Central memory CD8-positive, alpha-beta T cell (primary cell): ENCODE data around the gene TIGD2.

Source experiments
- ATAC-seq: fragments of 150-1000 bp; cut with Tn5 transposase; replicated peaks from 2 replicates; pipeline ENCODE4 v1.10.0; 2022; ENCODE audit warnings: mild to moderate bottlenecking, moderate FRiP score, moderate number of reproducible peaks; ENCODE audit not compliant: poor library complexity, severe bottlenecking; ENCODE audit errors: extremely low read depth
- DNase-seq, 2 donors: peaks; one replicate each; pipeline ENCODE4 v3.0.0; 2021; ENCODE audit warnings: low spot score in 2 of 2
- H3K27ac Mint-ChIP-seq: one replicate; pipeline ENCODE4 v1.8.0; 2022; ENCODE audit warnings: low read depth, mild to moderate bottlenecking, moderate library complexity, mixed read lengths
- H3K27me3 Mint-ChIP-seq: one replicate; pipeline ENCODE4 v1.8.0; 2022; ENCODE audit warnings: mixed read lengths
- H3K36me3 Mint-ChIP-seq: one replicate; pipeline ENCODE4 v1.8.0; 2022; ENCODE audit warnings: mild to moderate bottlenecking, moderate library complexity, mixed read lengths; ENCODE audit not compliant: insufficient read depth
- H3K4me1 Mint-ChIP-seq: one replicate; pipeline ENCODE4 v1.8.0; 2022; ENCODE audit warnings: mixed read lengths
- H3K4me3 Mint-ChIP-seq: one replicate; pipeline ENCODE4 v1.8.0; 2022; ENCODE audit warnings: mild to moderate bottlenecking, moderate library complexity, mixed read lengths
- H3K9me3 Mint-ChIP-seq: one replicate; pipeline ENCODE4 v1.8.0; 2022; ENCODE audit warnings: mixed read lengths

The TIGD2 gene

DNA sequence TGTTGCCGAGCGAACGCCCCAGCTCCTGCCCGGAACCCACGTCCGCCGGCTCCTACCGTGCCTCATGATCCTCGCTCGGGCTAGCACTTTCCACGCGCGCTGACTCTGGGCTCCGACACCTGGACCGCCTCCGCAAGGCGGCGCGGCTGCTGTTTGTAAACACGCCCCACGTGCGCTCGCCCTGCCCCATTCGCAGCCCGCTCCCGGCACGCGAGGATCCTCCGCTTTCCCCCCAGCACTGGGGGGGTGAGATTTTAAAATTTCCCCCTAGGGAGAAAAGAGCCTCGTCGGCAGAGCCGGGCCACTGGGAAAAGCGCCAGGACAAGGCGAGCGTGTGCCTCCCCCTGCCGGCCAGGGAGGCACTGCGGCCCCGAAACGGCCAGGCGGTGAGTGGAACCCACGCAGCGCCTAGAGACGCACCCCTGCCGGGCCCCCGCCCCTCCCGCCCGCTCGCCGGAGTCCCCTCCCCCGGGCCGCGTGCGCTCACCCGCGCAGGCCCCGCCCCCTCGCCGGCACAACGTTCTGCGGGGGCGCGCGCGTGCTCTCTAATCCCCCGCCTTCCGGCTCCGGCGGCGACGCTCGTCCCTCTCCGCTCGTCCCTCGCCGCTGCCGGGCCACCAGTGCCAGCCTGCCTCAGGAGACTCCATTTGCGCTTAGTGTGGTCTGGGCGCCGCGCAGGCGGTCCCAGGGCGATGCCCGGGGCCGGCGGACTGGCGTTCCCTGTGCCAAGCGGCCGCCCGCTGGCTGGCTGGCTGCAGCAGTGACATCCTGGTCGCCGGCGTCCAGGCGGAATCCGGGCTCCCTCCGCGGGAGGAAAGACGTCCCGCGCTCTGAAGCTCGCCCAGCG lies at the start of gene TIGD2:
Gene TIGD2 (plus strand): TSS at position 548 of the 847 bp plus-strand sequence. CDS start 1,442 bp downstream, outside the sequence.
- peak within 1 kb of the TSS; percentile 86 for H3K27ac Mint-ChIP-seq
- peaks cover 6% of the 10 kb centered on the region for H3K36me3 Mint-ChIP-seq
- peaks cover 25% of the 10 kb centered on the region for H3K4me1 Mint-ChIP-seq
- ATAC-seq, result peak; percentile 90
- H3K9me3 Mint-ChIP-seq, result peaks cover 7% of the 10 kb centered on the region
- peaks cover 40% of the 10 kb centered on the region for H3K27me3 Mint-ChIP-seq
- DNase-seq, result peak; percentile 72 to 73
- peak within 1 kb of the TSS; percentile 89 for H3K4me3 Mint-ChIP-seq

DNA sequence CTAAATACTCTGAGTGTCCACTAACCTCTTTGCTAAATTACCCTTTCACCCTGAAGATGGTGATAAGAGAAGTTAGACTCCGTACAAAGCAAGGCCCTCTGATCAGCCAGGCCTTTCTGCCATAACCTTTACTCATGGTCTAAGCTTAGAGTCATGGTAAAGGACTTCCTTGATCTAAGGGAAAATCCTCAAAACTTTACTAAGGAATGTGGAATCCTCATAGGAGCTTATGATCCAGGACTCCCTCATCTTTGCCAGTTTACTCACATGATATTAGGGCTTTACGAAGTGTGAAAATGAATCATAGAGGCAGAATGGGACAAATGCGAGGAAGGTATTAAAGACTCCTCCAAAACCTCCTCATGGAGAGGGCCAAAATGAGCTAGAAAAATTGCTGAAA lies 46.5 kb upstream of the TIGD2 start:
- no peaks in the 10 kb centered on the region for H3K36me3 Mint-ChIP-seq
- H3K4me3 Mint-ChIP-seq, result no peak overlapping the region
- no peak for DNase-seq
- no peak overlapping the region for H3K27ac Mint-ChIP-seq
- H3K27me3 Mint-ChIP-seq, result peaks cover 42% of the 10 kb centered on the region
- H3K4me1 Mint-ChIP-seq, result no peaks in the 10 kb centered on the region
- ATAC-seq, result no peak
- peaks cover 14% of the 10 kb centered on the region for H3K9me3 Mint-ChIP-seq

DNA sequence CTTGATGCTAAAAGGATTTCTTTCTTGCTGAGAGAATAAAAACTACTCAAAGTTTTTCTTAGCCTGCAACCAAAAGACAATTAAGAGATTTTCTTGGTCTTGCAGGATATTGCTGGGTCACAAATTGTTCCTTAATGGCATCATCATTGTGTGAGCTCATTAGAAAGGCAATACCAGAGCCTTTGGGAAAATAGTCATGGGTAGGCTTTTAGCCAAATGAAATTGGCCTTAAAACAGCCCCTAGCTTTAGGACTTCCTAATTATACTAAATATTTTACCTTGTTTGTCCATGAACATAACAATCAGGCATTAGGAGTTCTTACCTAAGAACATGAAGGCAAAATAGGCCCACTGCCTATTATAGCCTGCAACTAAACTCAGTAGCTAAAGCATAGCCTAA lies 43.9 kb upstream of the TIGD2 start:
- peaks cover 19% of the 10 kb centered on the region for H3K27me3 Mint-ChIP-seq
- H3K36me3 Mint-ChIP-seq, result no peaks in the 10 kb centered on the region
- no peak for DNase-seq
- H3K4me3 Mint-ChIP-seq, result no peak overlapping the region
- peaks cover 4% of the 10 kb centered on the region for H3K9me3 Mint-ChIP-seq
- no peak for ATAC-seq
- H3K4me1 Mint-ChIP-seq, result no peaks in the 10 kb centered on the region
- no peak overlapping the region for H3K27ac Mint-ChIP-seq

DNA sequence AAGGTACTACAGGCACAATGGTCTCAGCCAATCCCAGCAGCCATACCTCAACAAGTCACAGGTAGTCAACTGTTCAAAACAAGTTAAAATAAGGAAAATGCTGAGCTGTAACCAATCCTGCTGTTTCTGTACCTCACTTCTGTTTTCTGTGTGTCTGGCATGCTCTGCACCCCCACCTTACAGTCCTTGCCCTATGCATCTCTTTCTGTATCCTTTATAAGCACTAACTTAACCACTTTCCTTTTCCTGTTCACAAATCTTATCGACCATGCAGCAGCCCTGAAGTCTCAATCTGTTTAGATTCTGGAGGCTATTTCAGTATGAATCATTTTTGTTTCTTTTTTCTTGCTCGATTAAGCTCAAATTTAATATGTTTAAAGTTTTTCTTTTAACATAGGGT lies 41.9 kb upstream of the TIGD2 start:
- DNase-seq, result no peak
- no peak overlapping the region for H3K27ac Mint-ChIP-seq
- ATAC-seq, result no peak
- no peaks in the 10 kb centered on the region for H3K9me3 Mint-ChIP-seq
- H3K4me1 Mint-ChIP-seq, result no peaks in the 10 kb centered on the region
- no peak overlapping the region for H3K4me3 Mint-ChIP-seq
- H3K27me3 Mint-ChIP-seq, result peaks cover 7% of the 10 kb centered on the region
- no peaks in the 10 kb centered on the region for H3K36me3 Mint-ChIP-seq

DNA sequence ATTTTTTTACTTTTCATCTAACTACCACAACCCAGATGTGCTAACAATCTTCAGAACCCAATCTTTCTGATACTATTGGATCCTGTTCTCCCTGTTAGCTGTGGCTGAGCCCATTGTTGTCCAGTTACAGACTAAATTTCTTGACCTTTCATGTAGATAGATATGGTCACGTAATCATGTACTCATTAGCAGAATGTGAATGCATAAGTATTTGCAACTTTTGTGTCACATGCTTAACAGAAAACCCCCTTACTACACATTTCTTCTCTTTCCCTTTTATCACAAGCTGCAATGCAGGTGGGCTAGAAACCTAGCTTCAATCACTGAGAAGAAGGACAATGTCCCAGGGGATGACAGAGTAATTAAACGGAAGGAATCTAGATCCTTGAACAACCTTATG lies 41.3 kb upstream of the TIGD2 start:
- Mint-ChIP-seq H3K27me3 (peaks cover 1% of the 10 kb centered on the region), H3K36me3 (no peaks in the 10 kb centered on the region), H3K27ac (no peak overlapping the region), H3K4me3 (no peak overlapping the region), H3K9me3 (no peaks in the 10 kb centered on the region), H3K4me1 (no peaks in the 10 kb centered on the region)
- ATAC-seq, result no peak
- no peak for DNase-seq

DNA sequence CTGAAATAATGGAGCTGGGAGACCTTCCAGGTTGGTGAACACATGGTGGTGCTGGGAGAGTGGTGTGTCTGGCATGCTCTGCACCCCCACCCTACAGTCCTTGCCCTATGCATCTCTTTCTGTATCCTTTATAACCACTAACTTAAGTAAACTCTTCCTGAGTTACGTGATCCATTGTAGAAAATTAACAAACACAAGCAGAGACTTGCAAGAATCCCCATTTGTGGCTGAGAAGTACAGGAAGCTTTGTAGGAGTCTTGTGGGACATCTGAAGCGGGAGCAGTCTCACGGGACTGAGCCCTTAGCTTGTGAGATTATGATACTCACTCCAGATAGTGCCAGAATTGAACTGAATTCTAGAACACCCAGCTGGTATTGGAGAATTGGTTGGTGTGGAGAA lies 40.0 kb upstream of the TIGD2 start:
- no peaks in the 10 kb centered on the region for H3K4me1 Mint-ChIP-seq
- no peaks in the 10 kb centered on the region for H3K27me3 Mint-ChIP-seq
- no peaks in the 10 kb centered on the region for H3K9me3 Mint-ChIP-seq
- H3K36me3 Mint-ChIP-seq, result no peaks in the 10 kb centered on the region
- H3K4me3 Mint-ChIP-seq, result no peak overlapping the region
- DNase-seq (no peak), ATAC-seq (no peak)
- H3K27ac Mint-ChIP-seq, result no peak overlapping the region

DNA sequence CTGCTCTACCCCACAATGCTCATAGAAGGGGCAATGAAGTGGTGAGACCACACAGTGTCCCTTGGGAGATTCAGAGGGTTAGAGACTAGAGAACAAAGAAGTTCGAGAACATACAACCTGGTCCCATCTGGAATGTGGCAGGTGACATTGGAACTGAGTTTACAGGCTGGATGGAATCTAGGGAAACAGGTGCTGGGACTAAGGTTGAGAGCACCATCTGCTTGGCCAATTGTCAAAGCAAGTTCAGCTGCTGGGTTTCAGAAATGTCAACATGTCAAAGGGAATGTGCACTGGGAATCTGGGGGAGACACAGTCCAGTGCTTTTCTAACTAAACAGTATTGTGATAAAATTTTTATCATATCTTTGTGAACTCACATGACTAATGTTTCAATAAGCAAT lies 38.4 kb upstream of the TIGD2 start:
- no peak for DNase-seq
- ATAC-seq, result no peak
- H3K9me3 Mint-ChIP-seq, result peaks cover 5% of the 10 kb centered on the region
- no peak overlapping the region for H3K27ac Mint-ChIP-seq
- no peaks in the 10 kb centered on the region for H3K27me3 Mint-ChIP-seq
- no peak overlapping the region for H3K4me3 Mint-ChIP-seq
- H3K4me1 Mint-ChIP-seq, result no peaks in the 10 kb centered on the region
- no peaks in the 10 kb centered on the region for H3K36me3 Mint-ChIP-seq

DNA sequence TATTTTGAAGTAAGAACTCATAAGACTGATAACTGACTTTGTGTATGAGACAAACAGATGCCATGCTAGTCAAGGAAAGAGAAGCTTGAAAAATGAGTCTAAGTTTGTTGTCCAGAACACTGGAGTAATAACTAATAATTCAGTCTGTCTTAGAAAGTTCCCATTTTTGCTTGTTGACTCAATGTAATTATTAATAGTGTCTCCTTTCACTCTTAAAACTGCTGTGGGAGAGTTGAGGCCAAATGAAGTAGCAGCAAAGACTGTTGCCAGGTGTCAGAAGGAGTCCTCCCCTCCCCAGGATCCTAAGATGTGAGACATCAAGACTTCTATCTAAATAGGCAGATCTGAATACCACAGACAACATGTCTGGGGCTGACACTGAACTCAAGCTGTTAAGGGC lies 33.6 kb upstream of the TIGD2 start:
- Mint-ChIP-seq H3K36me3 (no peaks in the 10 kb centered on the region), H3K4me1 (no peaks in the 10 kb centered on the region), H3K27me3 (peaks cover 14% of the 10 kb centered on the region), H3K4me3 (no peak overlapping the region), H3K9me3 (peaks cover 18% of the 10 kb centered on the region), H3K27ac (no peak overlapping the region)
- no peak for ATAC-seq
- DNase-seq, result no peak

DNA sequence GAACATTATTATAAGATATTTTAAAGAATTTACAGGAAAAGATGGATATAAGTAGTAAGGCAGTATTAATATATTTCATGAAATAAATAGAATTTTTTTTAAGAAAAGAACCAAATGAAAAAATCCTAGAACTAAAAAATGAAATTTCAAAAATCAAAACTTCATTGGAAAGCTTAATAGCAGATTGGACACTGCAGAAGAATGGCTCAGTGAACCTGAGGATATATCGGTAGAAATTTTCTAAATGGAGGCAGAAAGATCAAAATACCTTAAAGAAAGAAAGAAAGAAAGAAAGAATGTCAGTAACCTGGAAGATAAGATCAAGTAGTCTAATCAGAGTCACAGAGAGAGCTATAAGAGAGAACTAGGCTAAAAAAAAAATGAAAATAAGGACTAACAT lies 33.0 kb upstream of the TIGD2 start:
- Mint-ChIP-seq H3K4me1 (no peaks in the 10 kb centered on the region), H3K36me3 (no peaks in the 10 kb centered on the region), H3K4me3 (no peak overlapping the region), H3K27me3 (peaks cover 14% of the 10 kb centered on the region), H3K27ac (no peak overlapping the region), H3K9me3 (peaks cover 18% of the 10 kb centered on the region)
- ATAC-seq, result no peak
- no peak for DNase-seq

DNA sequence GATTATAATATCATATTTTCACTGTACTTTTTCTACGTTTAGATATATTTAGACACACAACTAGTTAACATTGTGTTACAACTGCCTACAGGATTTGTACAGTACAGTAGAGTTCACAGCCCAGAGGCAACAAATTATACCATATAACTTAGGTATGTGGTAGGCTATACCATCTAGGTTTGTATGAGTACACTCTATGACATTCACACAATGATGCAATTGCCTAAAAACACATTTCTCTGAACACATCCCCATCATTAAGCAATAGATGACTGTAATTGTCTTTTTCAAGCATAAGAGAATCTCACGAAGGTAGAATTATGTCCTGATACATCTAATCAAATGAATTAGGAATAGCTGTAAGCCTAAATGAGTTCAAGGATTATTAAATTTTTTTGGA lies 12.3 kb upstream of the TIGD2 start:
- ATAC-seq, result no peak
- Mint-ChIP-seq H3K4me1 (no peaks in the 10 kb centered on the region), H3K36me3 (no peaks in the 10 kb centered on the region), H3K4me3 (no peak overlapping the region), H3K27me3 (peaks cover 21% of the 10 kb centered on the region), H3K9me3 (no peaks in the 10 kb centered on the region), H3K27ac (no peak overlapping the region)
- DNase-seq, result no peak

DNA sequence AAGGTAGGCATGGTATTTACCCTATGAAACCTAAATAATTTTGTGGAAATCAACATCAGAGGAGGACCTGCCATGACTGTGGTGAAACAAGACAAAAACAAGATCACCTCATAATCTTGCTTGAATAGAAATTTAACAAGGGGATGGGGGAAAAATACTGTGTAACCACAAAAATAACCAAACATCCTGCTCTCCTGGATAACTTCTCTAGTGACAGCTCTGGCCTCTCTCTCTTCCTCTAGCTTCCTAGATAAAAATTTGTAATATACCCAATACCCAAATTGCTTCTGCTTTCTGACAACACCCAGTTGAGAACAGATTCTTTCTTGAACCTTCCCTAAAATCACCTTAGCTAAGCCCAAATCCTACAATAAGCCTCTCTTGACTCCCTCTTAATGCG lies 11.9 kb upstream of the TIGD2 start:
- H3K9me3 Mint-ChIP-seq, result no peaks in the 10 kb centered on the region
- no peak overlapping the region for H3K4me3 Mint-ChIP-seq
- ATAC-seq, result no peak
- no peak overlapping the region for H3K27ac Mint-ChIP-seq
- peaks cover 25% of the 10 kb centered on the region for H3K27me3 Mint-ChIP-seq
- H3K36me3 Mint-ChIP-seq, result no peaks in the 10 kb centered on the region
- DNase-seq, result no peak
- H3K4me1 Mint-ChIP-seq, result no peaks in the 10 kb centered on the region

DNA sequence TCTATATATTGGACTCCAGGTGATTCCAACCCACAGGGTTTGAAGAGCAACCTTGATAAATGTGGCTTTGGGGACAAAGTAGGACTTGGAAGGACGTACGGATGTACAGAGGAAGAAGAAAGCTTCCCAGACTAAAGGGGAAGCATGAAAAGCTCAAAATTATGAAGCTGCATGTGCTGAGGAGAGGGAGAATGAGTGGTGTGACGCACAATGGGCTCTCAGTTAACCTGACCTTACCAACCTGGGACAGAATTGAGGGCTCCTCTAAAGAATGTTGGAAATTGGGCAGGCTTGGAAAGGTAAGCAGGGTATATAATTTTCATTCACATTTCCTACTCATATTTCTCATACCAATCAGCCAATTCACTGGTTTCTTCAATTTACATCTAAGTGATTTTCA lies 10.5 kb upstream of the TIGD2 start:
- Mint-ChIP-seq H3K27me3 (peaks cover 32% of the 10 kb centered on the region), H3K9me3 (no peaks in the 10 kb centered on the region), H3K4me1 (no peaks in the 10 kb centered on the region), H3K36me3 (no peaks in the 10 kb centered on the region), H3K4me3 (no peak overlapping the region), H3K27ac (no peak overlapping the region)
- DNase-seq (no peak), ATAC-seq (no peak)

DNA sequence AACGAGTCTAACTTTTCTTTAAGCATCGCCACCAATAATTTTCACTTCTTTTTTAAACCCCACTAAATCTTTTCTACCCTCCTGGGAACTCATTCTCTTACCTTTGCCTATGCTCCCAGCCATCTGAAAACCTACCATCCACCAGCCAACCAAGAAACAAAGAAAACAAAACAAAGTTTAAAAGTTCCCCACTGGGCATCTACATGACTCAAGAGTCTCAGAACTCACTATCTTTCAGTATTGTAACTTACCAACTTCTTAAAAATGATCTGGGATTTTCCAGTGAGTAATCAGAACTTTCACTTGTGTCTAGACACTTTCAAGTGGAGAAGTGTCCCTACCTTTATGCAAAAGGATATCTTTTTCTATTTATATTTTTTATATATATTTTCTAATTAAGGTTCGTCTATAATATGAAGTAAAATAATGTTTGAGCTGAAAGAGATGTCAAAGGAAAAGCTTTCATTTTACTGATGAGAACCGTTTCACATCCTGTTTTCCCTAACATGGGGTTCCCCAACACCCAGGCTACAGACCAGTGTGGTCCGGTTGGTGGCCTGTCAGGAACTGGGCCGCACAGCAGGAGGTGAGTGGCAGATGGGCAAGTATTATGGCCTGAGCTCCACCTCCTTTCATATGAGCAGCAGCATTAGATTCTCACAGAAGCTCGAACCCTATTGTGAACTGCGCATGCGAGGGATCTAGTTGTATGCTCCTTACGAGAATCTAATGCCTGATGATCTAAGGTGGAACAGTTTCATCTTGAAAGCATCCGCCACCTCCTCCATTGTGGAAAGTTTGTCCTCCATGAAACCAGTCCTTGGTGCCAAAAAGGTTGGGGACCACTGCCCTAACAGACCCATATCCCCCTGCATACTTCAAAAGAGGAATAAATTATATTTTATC lies 9.8 kb upstream of the TIGD2 start:
- Mint-ChIP-seq H3K27ac (no peak overlapping the region), H3K27me3 (peaks cover 34% of the 10 kb centered on the region), H3K36me3 (no peaks in the 10 kb centered on the region), H3K4me3 (no peak overlapping the region), H3K9me3 (no peaks in the 10 kb centered on the region), H3K4me1 (no peaks in the 10 kb centered on the region)
- no peak for ATAC-seq
- DNase-seq, result no peak
